Mucosa of descending colon (tissue), 3 donors: ENCODE data around the gene UBE2L6. TPM values are rescaled to one million over a fixed set of nuclear protein-coding genes. Genes with fewer than 3 reads are reported as not detected.
A peak's percentile ranks its signal among the peaks of the same experiment; 100 is the strongest.

Source experiments
- ATAC-seq: fragments of 200-7000 bp; cut with Tn5 transposase; one replicate; pipeline ENCODE4 v1.9.1; 2020; ENCODE audit warnings: mild to moderate bottlenecking, moderate library complexity
- DNase-seq, 3 donors: peaks; one replicate each; pipeline ENCODE4 v3.0.0-alpha.2; 2020
- H3K36me3 ChIP-seq: fragments of 200-600 bp; one replicate; pipeline ENCODE4 v1.8.0; 2021; ENCODE audit warnings: low read depth, mild to moderate bottlenecking
- H3K4me1 ChIP-seq: fragments of 200-600 bp; one replicate; pipeline ENCODE4 v1.8.0; 2021; ENCODE audit warnings: low read depth, mild to moderate bottlenecking
- H3K4me3 ChIP-seq: fragments of 200-600 bp; one replicate; pipeline ENCODE4 v1.8.0; 2021; ENCODE audit warnings: mild to moderate bottlenecking
- H3K9me3 ChIP-seq: fragments of 200-600 bp; one replicate; pipeline ENCODE4 v1.8.0; 2021; ENCODE audit warnings: mild to moderate bottlenecking
- intact Hi-C, 2 donors: fragments of 100-400 bp; cut with DNase I in 1 of 2; cut with micrococcal nuclease in 1 of 2; formaldehyde crosslinking; loops; one replicate each; pipeline versions ENCODE4 v1.11.0 to v1.11.1; 2022; cut with DNase I, micrococcal nuclease
- total RNA-seq, 3 donors: library from RNA; stranded (reverse); fragmentation: NEBNext Ultra II Directional in 2 of 3; extraction: Animal tissue kit (Norgen Biotek cat#: 25700) in 2 of 3; gene quantifications; one replicate each; pipeline versions ENCODE4 v1.2.1 to v1.2.4, GENCODE V29; 2021 to 2023
- TF ChIP-seq, protein P1 (sequence below): fragments of 200-600 bp; IDR thresholded peaks from one replicate; pipeline ENCODE4 v1.8.0; 2022; ENCODE audit warnings: antibody characterized with exemption, mild to moderate bottlenecking
- donor health status: DM: no; HTN: no; CAD: no; lungs with moderate emphysema.
- donor health status: DM: no; HTN: no; CAD: no.
- donor health status: DM: no; HTN: yes; CAD: no.

The UBE2L6 gene
- total RNA-seq, 3 donors from 2014 or later, result 26.1 to 57.3 (median 53.9) TPM

GRCh38 chr11:57529012-57529411 is 38.5 kb downstream of the UBE2L6 start:
- H3K4me1 ChIP-seq, result peaks cover 13% of the 10 kb centered on the region
- DNase-seq, result no peak
- TF ChIP-seq, protein P1, sequence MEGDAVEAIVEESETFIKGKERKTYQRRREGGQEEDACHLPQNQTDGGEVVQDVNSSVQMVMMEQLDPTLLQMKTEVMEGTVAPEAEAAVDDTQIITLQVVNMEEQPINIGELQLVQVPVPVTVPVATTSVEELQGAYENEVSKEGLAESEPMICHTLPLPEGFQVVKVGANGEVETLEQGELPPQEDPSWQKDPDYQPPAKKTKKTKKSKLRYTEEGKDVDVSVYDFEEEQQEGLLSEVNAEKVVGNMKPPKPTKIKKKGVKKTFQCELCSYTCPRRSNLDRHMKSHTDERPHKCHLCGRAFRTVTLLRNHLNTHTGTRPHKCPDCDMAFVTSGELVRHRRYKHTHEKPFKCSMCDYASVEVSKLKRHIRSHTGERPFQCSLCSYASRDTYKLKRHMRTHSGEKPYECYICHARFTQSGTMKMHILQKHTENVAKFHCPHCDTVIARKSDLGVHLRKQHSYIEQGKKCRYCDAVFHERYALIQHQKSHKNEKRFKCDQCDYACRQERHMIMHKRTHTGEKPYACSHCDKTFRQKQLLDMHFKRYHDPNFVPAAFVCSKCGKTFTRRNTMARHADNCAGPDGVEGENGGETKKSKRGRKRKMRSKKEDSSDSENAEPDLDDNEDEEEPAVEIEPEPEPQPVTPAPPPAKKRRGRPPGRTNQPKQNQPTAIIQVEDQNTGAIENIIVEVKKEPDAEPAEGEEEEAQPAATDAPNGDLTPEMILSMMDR, result no peak
- ATAC-seq, result no peak
- H3K36me3 ChIP-seq, result no peaks in the 10 kb centered on the region
- no peaks in the 10 kb centered on the region for H3K9me3 ChIP-seq
- intact Hi-C loops, result loop anchor here (5.0 kb wide), 2 partner anchors 37 to 72 kb away; no protein-coding TSS in a partner anchor
- no peak overlapping the region for H3K4me3 ChIP-seq

DNA sequence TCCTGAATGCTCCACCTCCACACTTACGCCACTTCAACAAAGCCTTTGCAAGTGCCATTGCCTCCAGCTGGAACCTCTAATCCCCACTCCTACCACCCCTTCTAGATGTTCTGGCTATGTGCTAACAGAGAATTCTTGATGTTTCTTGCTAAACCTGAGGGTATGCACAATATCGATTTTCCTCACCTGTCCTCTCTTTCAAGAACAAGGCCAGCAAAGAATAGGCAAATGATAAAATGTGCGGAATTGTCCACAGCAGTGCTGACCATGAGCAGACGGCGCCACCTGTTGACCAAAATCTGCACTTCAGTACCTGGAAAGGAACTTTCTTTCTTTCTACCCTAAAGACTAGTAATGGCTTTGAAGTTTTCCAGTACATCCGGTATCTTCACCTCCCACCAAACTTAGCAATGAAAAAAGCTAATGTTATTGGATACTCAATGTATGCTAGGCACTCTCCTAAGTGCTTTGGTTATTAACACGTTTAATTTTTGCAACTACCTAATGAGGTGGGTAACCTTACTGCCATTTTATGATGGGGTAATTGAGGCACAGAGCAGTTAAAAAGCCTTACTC is 40.3 kb downstream of the UBE2L6 start:
- Histone ChIP-seq H3K4me3 (no peak overlapping the region), H3K4me1 (peaks cover 13% of the 10 kb centered on the region), H3K36me3 (no peaks in the 10 kb centered on the region), H3K9me3 (no peaks in the 10 kb centered on the region)
- intact Hi-C loops, result loop anchor here (5.0 kb wide), 2 partner anchors 35 to 70 kb away; no protein-coding TSS in a partner anchor
- TF ChIP-seq, protein P1, result peak; percentile 83
- DNase-seq, result peak in 2 of 3 donors; percentile 76 to 93
- ATAC-seq, result peak; percentile 24

DNA sequence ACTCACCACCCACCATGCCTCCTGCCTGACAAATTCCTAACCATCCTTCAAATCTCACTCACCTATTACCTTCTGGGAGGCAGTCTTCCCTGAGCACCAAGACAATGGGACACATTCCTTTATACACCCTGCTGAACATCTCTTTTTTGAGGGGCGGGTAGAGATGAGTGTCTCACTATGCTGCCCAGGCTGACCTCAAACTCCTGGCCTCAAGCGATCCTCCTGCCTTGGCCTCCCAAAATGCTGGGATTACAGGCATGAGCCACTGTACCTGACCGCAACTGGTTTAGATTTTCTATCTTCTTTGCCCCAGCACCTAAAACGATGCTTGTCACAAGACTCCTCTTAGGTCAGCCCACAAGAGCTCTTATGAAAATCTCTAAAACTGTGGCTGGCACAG is 44.1 kb downstream of the UBE2L6 start:
- intact Hi-C loops, result no loop called here

DNA sequence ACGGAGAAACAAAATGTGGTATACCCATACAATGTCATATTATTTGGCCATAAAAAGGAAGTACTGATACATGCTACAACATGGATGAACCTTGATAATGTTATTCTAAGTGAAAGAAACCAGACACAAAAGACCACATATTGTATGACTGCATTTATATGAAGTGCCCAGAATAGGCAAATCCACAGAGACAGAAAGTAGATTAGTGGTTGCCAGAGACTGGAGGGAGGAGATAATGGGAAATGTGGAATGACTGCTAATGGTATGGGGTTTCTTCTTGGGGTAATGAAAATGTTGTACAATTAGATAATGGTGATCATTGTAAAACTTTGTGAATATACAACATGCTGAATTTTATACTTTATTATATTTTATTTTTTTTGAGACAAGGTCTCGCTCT is 46.4 kb downstream of the UBE2L6 start:
- intact Hi-C loops, result no loop called here
- H3K36me3 ChIP-seq, result no peaks in the 10 kb centered on the region
- DNase-seq (no peak), ATAC-seq (no peak)
- no peak overlapping the region for H3K4me3 ChIP-seq
- no peaks in the 10 kb centered on the region for H3K4me1 ChIP-seq
- no peaks in the 10 kb centered on the region for H3K9me3 ChIP-seq
- TF ChIP-seq, protein P1, result no peak

More for the DNA sequence above, 44.1 kb downstream of the UBE2L6 start:
- ATAC-seq (no peak), DNase-seq (no peak)
- Histone ChIP-seq H3K4me3 (no peak overlapping the region), H3K9me3 (no peaks in the 10 kb centered on the region), H3K36me3 (no peaks in the 10 kb centered on the region), H3K4me1 (no peaks in the 10 kb centered on the region)
- TF ChIP-seq, protein P1, result no peak

GRCh38 chr11:57516061-57516443 is 51.4 kb downstream of the UBE2L6 start:
- DNase-seq (no peak), ATAC-seq (no peak)
- Histone ChIP-seq H3K4me3 (no peak overlapping the region), H3K9me3 (no peaks in the 10 kb centered on the region), H3K4me1 (peaks cover 11% of the 10 kb centered on the region), H3K36me3 (no peaks in the 10 kb centered on the region)
- TF ChIP-seq, protein P1, result no peak
- intact Hi-C loops, result no loop called here
